ENCODE measurements around the gene SMAD3.

The SMAD3 gene

DNA sequence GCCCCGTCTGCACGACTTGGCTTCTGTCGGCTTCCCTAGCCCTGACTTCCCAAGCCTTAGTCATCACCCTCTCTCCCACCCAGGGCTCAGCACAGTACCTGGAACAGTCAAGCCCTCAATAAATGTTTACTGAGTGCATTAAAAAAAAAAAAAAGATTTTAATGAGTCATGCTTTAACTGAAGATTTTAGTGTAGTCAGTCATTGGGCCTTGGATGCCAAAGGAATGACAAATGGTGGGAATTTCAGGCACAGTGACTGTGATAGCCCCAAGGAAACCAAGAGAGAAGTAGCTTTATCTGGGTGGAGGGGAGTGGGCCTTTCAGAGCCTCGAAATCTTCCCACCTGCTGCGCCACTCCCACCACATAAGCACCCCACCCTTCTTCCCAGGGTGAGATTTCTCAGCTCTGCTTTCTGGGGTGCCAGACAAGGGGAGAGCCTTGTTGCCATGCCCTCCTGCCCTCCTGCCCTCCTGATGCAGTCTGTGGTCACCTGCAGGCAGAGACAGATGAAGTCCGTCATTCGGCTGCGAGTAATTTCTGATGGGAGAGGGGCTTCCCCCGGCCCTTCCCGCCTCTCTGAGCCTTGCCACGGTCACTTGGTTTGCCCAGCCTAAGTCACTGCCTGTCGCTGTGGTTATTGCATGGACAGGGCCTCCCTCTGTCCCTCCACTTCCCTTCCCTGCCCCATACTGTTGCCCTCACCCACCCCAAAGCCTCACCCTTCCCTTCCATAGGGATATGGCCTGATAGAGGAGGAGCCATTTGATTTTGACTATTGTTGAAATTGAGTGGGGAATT, 41.8 kb downstream of the SMAD3 start (continued):
- TF ChIP-seq ZNF654 (tag by site-specific recombination; IDR thresholded peaks at IDR 0.05; ENCODE audit: low read depth), result no peak
- no peak for TF ChIP-seq RBAK (tag by site-specific recombination; IDR thresholded peaks at IDR 0.05)
- TF ChIP-seq EGR2 (tag by site-specific recombination; IDR thresholded peaks at IDR 0.05; ENCODE audit: low read depth), result no peak
- TF ChIP-seq ZNF48 (tag by site-specific recombination; IDR thresholded peaks at IDR 0.05), result no peak
- peak; percentile 66; the same call in 1 of the 2 replicates for TF ChIP-seq ZFP69B (tag by site-specific recombination; IDR thresholded peaks at IDR 0.05)
- TF ChIP-seq KLF1 (tag by site-specific recombination; IDR thresholded peaks at IDR 0.05), result peak; percentile 76
- TF ChIP-seq, protein P1, sequence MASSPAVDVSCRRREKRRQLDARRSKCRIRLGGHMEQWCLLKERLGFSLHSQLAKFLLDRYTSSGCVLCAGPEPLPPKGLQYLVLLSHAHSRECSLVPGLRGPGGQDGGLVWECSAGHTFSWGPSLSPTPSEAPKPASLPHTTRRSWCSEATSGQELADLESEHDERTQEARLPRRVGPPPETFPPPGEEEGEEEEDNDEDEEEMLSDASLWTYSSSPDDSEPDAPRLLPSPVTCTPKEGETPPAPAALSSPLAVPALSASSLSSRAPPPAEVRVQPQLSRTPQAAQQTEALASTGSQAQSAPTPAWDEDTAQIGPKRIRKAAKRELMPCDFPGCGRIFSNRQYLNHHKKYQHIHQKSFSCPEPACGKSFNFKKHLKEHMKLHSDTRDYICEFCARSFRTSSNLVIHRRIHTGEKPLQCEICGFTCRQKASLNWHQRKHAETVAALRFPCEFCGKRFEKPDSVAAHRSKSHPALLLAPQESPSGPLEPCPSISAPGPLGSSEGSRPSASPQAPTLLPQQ (tag by site-specific recombination; IDR thresholded peaks at IDR 0.05), result peak; percentile 78; the same call in 1 of the 2 replicates
- TF ChIP-seq MYNN (tag by site-specific recombination; IDR thresholded peaks at IDR 0.05; ENCODE audit: borderline replicate concordance), result no peak
- no peak for TF ChIP-seq ZNF549 (tag by site-specific recombination; IDR thresholded peaks at IDR 0.05)
- no peak for TF ChIP-seq ZNF223 (tag by site-specific recombination; IDR thresholded peaks at IDR 0.05)
- peak; percentile 59; the same call in 1 of the 2 replicates for TF ChIP-seq ZNF2 (tag by site-specific recombination; IDR thresholded peaks at IDR 0.05)
- no peak for TF ChIP-seq ZNF146 (tag by site-specific recombination; IDR thresholded peaks at IDR 0.05)
- TF ChIP-seq, protein P2, sequence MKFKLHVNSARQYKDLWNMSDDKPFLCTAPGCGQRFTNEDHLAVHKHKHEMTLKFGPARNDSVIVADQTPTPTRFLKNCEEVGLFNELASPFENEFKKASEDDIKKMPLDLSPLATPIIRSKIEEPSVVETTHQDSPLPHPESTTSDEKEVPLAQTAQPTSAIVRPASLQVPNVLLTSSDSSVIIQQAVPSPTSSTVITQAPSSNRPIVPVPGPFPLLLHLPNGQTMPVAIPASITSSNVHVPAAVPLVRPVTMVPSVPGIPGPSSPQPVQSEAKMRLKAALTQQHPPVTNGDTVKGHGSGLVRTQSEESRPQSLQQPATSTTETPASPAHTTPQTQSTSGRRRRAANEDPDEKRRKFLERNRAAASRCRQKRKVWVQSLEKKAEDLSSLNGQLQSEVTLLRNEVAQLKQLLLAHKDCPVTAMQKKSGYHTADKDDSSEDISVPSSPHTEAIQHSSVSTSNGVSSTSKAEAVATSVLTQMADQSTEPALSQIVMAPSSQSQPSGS (tag by site-specific recombination; IDR thresholded peaks at IDR 0.05; ENCODE audit: low read depth), result peak; percentile 18; the same call in 1 of the 2 replicates
- TF ChIP-seq, protein P3, sequence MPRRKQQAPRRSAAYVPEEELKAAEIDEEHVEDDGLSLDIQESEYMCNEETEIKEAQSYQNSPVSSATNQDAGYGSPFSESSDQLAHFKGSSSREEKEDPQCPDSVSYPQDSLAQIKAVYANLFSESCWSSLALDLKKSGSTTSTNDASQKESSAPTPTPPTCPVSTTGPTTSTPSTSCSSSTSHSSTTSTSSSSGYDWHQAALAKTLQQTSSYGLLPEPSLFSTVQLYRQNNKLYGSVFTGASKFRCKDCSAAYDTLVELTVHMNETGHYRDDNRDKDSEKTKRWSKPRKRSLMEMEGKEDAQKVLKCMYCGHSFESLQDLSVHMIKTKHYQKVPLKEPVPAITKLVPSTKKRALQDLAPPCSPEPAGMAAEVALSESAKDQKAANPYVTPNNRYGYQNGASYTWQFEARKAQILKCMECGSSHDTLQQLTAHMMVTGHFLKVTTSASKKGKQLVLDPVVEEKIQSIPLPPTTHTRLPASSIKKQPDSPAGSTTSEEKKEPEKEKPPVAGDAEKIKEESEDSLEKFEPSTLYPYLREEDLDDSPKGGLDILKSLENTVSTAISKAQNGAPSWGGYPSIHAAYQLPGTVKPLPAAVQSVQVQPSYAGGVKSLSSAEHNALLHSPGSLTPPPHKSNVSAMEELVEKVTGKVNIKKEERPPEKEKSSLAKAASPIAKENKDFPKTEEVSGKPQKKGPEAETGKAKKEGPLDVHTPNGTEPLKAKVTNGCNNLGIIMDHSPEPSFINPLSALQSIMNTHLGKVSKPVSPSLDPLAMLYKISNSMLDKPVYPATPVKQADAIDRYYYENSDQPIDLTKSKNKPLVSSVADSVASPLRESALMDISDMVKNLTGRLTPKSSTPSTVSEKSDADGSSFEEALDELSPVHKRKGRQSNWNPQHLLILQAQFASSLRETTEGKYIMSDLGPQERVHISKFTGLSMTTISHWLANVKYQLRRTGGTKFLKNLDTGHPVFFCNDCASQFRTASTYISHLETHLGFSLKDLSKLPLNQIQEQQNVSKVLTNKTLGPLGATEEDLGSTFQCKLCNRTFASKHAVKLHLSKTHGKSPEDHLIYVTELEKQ (tag by site-specific recombination; IDR thresholded peaks at IDR 0.05; ENCODE audit: borderline replicate concordance), result peak; percentile 91; the same call in 1 of the 2 replicates
- TF ChIP-seq ZNF585B (tag by site-specific recombination; IDR thresholded peaks at IDR 0.05), result no peak
- TF ChIP-seq ZNF658 (tag by site-specific recombination; IDR thresholded peaks at IDR 0.05), result no peak
- no peak for TF ChIP-seq ZNF626 (tag by site-specific recombination; IDR thresholded peaks at IDR 0.05)
- TF ChIP-seq ZNF10 (tag by site-specific recombination; IDR thresholded peaks at IDR 0.05), result peak; percentile 61; the same call in 1 of the 2 replicates
- no peak for TF ChIP-seq ZNF202 (tag by site-specific recombination; IDR thresholded peaks at IDR 0.05; ENCODE audit: borderline replicate concordance)
- TF ChIP-seq ZNF548 (tag by site-specific recombination; IDR thresholded peaks at IDR 0.05), result no peak
- TF ChIP-seq ZNF558 (tag by site-specific recombination; IDR thresholded peaks at IDR 0.05), result peak; percentile 72
- TF ChIP-seq ZNF610 (tag by site-specific recombination; IDR thresholded peaks at IDR 0.05; ENCODE audit: borderline replicate concordance), result no peak
- TF ChIP-seq ZNF843 (tag by site-specific recombination; IDR thresholded peaks at IDR 0.05), result peak; percentile 52
- TF ChIP-seq, protein P4, sequence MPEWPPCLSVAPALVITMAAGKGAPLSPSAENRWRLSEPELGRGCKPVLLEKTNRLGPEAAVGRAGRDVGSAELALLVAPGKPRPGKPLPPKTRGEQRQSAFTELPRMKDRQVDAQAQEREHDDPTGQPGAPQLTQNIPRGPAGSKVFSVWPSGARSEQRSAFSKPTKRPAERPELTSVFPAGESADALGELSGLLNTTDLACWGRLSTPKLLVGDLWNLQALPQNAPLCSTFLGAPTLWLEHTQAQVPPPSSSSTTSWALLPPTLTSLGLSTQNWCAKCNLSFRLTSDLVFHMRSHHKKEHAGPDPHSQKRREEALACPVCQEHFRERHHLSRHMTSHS (tag by site-specific recombination; IDR thresholded peaks at IDR 0.05), result no peak
- no peak for TF ChIP-seq ZNF23 (tag by site-specific recombination; IDR thresholded peaks at IDR 0.05; ENCODE audit: borderline replicate concordance)
- no peak for TF ChIP-seq ZNF529 (tag by site-specific recombination; IDR thresholded peaks at IDR 0.05; ENCODE audit: insufficient replicate concordance)
- no peak for TF ChIP-seq ZNF416 (tag by site-specific recombination; IDR thresholded peaks at IDR 0.05)
- peak; percentile 23; the same call in 1 of the 2 replicates for TF ChIP-seq TRIM28 (IDR thresholded peaks at IDR 0.05; ENCODE audit: borderline replicate concordance, low read length)
- no peak for TF ChIP-seq ZFP3 (tag by site-specific recombination; IDR thresholded peaks at IDR 0.05; ENCODE audit: low read depth)
- TF ChIP-seq ZXDB (tag by site-specific recombination; IDR thresholded peaks at IDR 0.05), result peak; percentile 78
- no peak for TF ChIP-seq ZNF132 (tag by site-specific recombination; IDR thresholded peaks at IDR 0.05; ENCODE audit: borderline replicate concordance)
- TF ChIP-seq ZNF701 (tag by site-specific recombination; IDR thresholded peaks at IDR 0.05), result no peak
- TF ChIP-seq HOXD13 (CRISPR knock-in tag; IDR thresholded peaks at IDR 0.05; ENCODE audit: borderline replicate concordance), result peak; percentile 69; the same call in 1 of the 2 replicates
- TF ChIP-seq ZSCAN30 (tag by site-specific recombination; IDR thresholded peaks at IDR 0.05), result peak; percentile 66; the same call in 1 of the 2 replicates
